Vagina (tissue), 2 donors: Measurements from ENCODE around the gene FAF1. TPM values are rescaled to one million over a fixed set of nuclear protein-coding genes. Genes with fewer than 3 reads are reported as not detected.

ENCODE experiments used
- DNase-seq, 2 donors: peaks; one replicate each; pipeline ENCODE4 v3.0.0-alpha.2; 2017; ENCODE audit errors: extremely low spot score in 2 of 2
- H3K27ac ChIP-seq: fragments of 200-600 bp; sonication (generic); one replicate; pipeline ENCODE4 v1.5.1; 2019
- H3K27me3 ChIP-seq: fragments of 200-600 bp; sonication (generic); one replicate; pipeline ENCODE4 v1.5.1; 2019
- H3K36me3 ChIP-seq, 2 donors: fragments of 200-600 bp; sonication (generic); one replicate each; pipeline ENCODE4 v1.5.1; 2017 to 2019
- H3K4me1 ChIP-seq: fragments of 200-600 bp; sonication (generic); one replicate; pipeline ENCODE4 v1.5.1; 2019
- H3K4me3 ChIP-seq, 2 donors: fragments of 200-600 bp; sonication (generic); 1 replicate in 1 of 2; 2 replicates in 1 of 2; pipeline ENCODE4 v1.5.1; 2016 to 2019
- H3K9me3 ChIP-seq: fragments of 200-600 bp; sonication (generic); one replicate; pipeline ENCODE4 v1.5.1; 2019
- CTCF ChIP-seq, 3 experiments: fragments of 450-650 bp in 2 of 3; fragments of 200-600 bp in 1 of 3; sonication (generic) in 1 of 3; IDR thresholded peaks; one replicate each; pipeline ENCODE4 v1.5.1; 2017 to 2019; ENCODE audit warnings: antibody characterized with exemption in 3 of 3, mild to moderate bottlenecking in 2 of 3, moderate library complexity in 2 of 3
- POLR2A ChIP-seq, 2 donors: fragments of 450-650 bp; IDR thresholded peaks; one replicate each; pipeline ENCODE4 v1.6.1; 2017; ENCODE audit warnings: antibody characterized with exemption in 2 of 2, mild to moderate bottlenecking in 2 of 2, moderate library complexity in 2 of 2
- POLR2AphosphoS5 ChIP-seq, 2 donors: sonication (generic); formaldehyde crosslinking; IDR thresholded peaks; one replicate each; pipeline ENCODE4 v1.9.0; 2017; ENCODE audit warnings: antibody characterized with exemption in 2 of 2, mild to moderate bottlenecking in 2 of 2, low read depth in 1 of 2; ENCODE audit not compliant: insufficient read depth in 1 of 2
- intact Hi-C: fragments of 100-400 bp; cut with DNase I; formaldehyde crosslinking; loops from one replicate; pipeline ENCODE4 v1.15.1; 2023
- total RNA-seq: library from RNA; depleted of rRNA; stranded (reverse); fragments of >200 nt; gene quantifications from one replicate; pipeline ENCODE4 v1.2.3, GENCODE V29; 2016

The FAF1 gene
- total RNA-seq, 1 donor from 2014 or later = 40.0 TPM

- no peak for DNase-seq
- intact Hi-C loops = no loop called here
- H3K9me3 ChIP-seq = no peaks in the 10 kb centered on the region
- no peaks in the 10 kb centered on the region for H3K36me3 ChIP-seq
- no peak for TF ChIP-seq POLR2A (IDR thresholded peaks at IDR 0.05)
- TF ChIP-seq POLR2AphosphoS5 (IDR thresholded peaks at IDR 0.05; ENCODE audit: insufficient read depth in 1 of 2, low read depth in 1 of 2) = no peak
- TF ChIP-seq CTCF (IDR thresholded peaks at IDR 0.05) = no peak
- H3K27ac ChIP-seq = no peak overlapping the region
- no peaks in the 10 kb centered on the region for H3K4me1 ChIP-seq
- no peak overlapping the region for H3K4me3 ChIP-seq
- H3K27me3 ChIP-seq = no peaks in the 10 kb centered on the region
These were observed 349.5 kb downstream of the FAF1 start for GRCh38 chr1:50610563-50610962.

GRCh38 chr1:50609508-50609907 is 350.6 kb downstream of the FAF1 start:
- Histone ChIP-seq H3K4me3 (no peak overlapping the region), H3K36me3 (no peaks in the 10 kb centered on the region), H3K27ac (no peak overlapping the region), H3K4me1 (peaks cover 1% of the 10 kb centered on the region), H3K9me3 (no peaks in the 10 kb centered on the region), H3K27me3 (no peaks in the 10 kb centered on the region)
- DNase-seq = no peak
- TF ChIP-seq POLR2A (IDR thresholded peaks at IDR 0.05) = no peak
- no peak for TF ChIP-seq POLR2AphosphoS5 (IDR thresholded peaks at IDR 0.05; ENCODE audit: insufficient read depth in 1 of 2, low read depth in 1 of 2)
- TF ChIP-seq CTCF (IDR thresholded peaks at IDR 0.05) = no peak
- intact Hi-C loops = no loop called here

GRCh38 chr1:50605186-50605875 is 354.7 kb downstream of the FAF1 start:
- peaks cover 13% of the 10 kb centered on the region for H3K4me1 ChIP-seq
- DNase-seq = no peak
- H3K27me3 ChIP-seq = no peaks in the 10 kb centered on the region
- H3K4me3 ChIP-seq = no peak overlapping the region
- no peaks in the 10 kb centered on the region for H3K36me3 ChIP-seq
- H3K9me3 ChIP-seq = no peaks in the 10 kb centered on the region
- no peak overlapping the region for H3K27ac ChIP-seq
- no peak for TF ChIP-seq POLR2AphosphoS5 (IDR thresholded peaks at IDR 0.05; ENCODE audit: insufficient read depth in 1 of 2, low read depth in 1 of 2)
- TF ChIP-seq POLR2A (IDR thresholded peaks at IDR 0.05) = no peak
- no peak for TF ChIP-seq CTCF (IDR thresholded peaks at IDR 0.05)
- intact Hi-C loops = no loop called here

GRCh38 chr1:50604580-50604979 is 355.5 kb downstream of the FAF1 start:
- intact Hi-C loops = no loop called here
- H3K27ac ChIP-seq = no peak overlapping the region
- no peaks in the 10 kb centered on the region for H3K27me3 ChIP-seq
- peaks cover 13% of the 10 kb centered on the region for H3K4me1 ChIP-seq
- H3K4me3 ChIP-seq = no peak overlapping the region
- no peak for DNase-seq
- no peaks in the 10 kb centered on the region for H3K36me3 ChIP-seq
- H3K9me3 ChIP-seq = no peaks in the 10 kb centered on the region
- TF ChIP-seq POLR2A (IDR thresholded peaks at IDR 0.05) (no peak), POLR2AphosphoS5 (IDR thresholded peaks at IDR 0.05; ENCODE audit: insufficient read depth in 1 of 2, low read depth in 1 of 2) (no peak), CTCF (IDR thresholded peaks at IDR 0.05) (no peak)
